Sigmoid colon (tissue), 7 donors: ENCODE measurements around the gene CACNA1D. TPM values are rescaled to one million over a fixed set of nuclear protein-coding genes. Genes with fewer than 3 reads are reported as not detected.
A peak's percentile ranks its signal among the peaks of the same experiment; 100 is the strongest.

ENCODE experiments used
- DNase-seq: peaks from one replicate; pipeline ENCODE4 v3.0.0-alpha.2; 2019
- H3K27ac ChIP-seq, 4 donors: fragments of 200-600 bp; sonication (generic); one replicate each; pipeline ENCODE4 v1.5.1; 2016 to 2019; ENCODE audit warnings: mild to moderate bottlenecking in 1 of 4
- H3K27me3 ChIP-seq, 3 donors: fragments of 200-600 bp; sonication (generic); one replicate each; pipeline ENCODE4 v1.5.1; 2019; ENCODE audit warnings: mild to moderate bottlenecking in 1 of 3
- H3K36me3 ChIP-seq, 4 donors: fragments of 200-600 bp; sonication (generic); one replicate each; pipeline ENCODE4 v1.5.1; 2016 to 2019
- H3K4me1 ChIP-seq, 4 donors: fragments of 200-600 bp; sonication (generic); one replicate each; pipeline ENCODE4 v1.5.1; 2017 to 2019
- H3K4me3 ChIP-seq, 4 donors: fragments of 200-600 bp; sonication (generic); one replicate each; pipeline ENCODE4 v1.5.1; 2017 to 2019; ENCODE audit warnings: mild to moderate bottlenecking in 2 of 4, moderate library complexity in 1 of 4
- H3K9me3 ChIP-seq, 4 donors: fragments of 200-600 bp in 3 of 4; sonication (generic) in 3 of 4; one replicate each; pipeline versions ENCODE4 v1.5.1 to v1.6.1; 2013 to 2019
- CTCF ChIP-seq, 4 experiments: fragments of 450-650 bp in 3 of 4; fragments of 200-600 bp in 1 of 4; IDR thresholded peaks; one replicate each; pipeline ENCODE4 v1.5.1; 2016 to 2019; ENCODE audit warnings: antibody characterized with exemption in 4 of 4, mild to moderate bottlenecking in 3 of 4, moderate library complexity in 2 of 4
- EP300 ChIP-seq, 4 donors: sonication (generic); formaldehyde crosslinking; IDR thresholded peaks; one replicate each; pipeline ENCODE4 v1.6.1; 2017; ENCODE audit warnings: antibody characterized with exemption in 4 of 4
- POLR2A ChIP-seq, 2 donors: fragments of 450-650 bp; IDR thresholded peaks; one replicate each; pipeline ENCODE4 v1.6.1; 2016; ENCODE audit warnings: antibody characterized with exemption in 2 of 2, mild to moderate bottlenecking in 2 of 2, moderate library complexity in 2 of 2
- POLR2AphosphoS5 ChIP-seq, 4 donors: sonication (generic); formaldehyde crosslinking; IDR thresholded peaks; one replicate each; pipeline ENCODE4 v1.6.1; 2017; ENCODE audit warnings: antibody characterized with exemption in 4 of 4
- WGBS, 2 donors: extraction: QIAGEN DNeasy Blood & Tissue Kit; methylation state at CpG; one replicate each; pipeline ENCODE4 v1.1.7; 2013; 5-methylcytosine and 5-hydroxymethylcytosine counted together
- intact Hi-C: fragments of 100-400 bp; cut with DNase I; formaldehyde crosslinking; loops from one replicate; pipeline ENCODE4 v1.15.1; 2023
- polyA plus RNA-seq, 3 donors: library from polyadenylated mRNA; stranded (reverse); fragments of 200-250 nt; gene quantifications; one replicate each; pipeline ENCODE4 v1.2.3, GENCODE V29; 2013
- total RNA-seq, 4 donors: library from RNA; depleted of rRNA; stranded (reverse); fragments of >200 nt; gene quantifications; one replicate each; pipeline ENCODE4 v1.1.0, GENCODE V29; 2016
- donor health status: healthy with polysubstance abuse.
- donor health status: Bipolar disorder and iron deficiency.
- donor health status: healthy.

CACNA1D gene
- total and polyA plus RNA-seq, 7 donors, result 1.2 to 9.7 (median 4.8) TPM

GRCh38 chr3:53850895-53851294 lies 356.5 kb downstream of the CACNA1D start:
- WGBS, 2 donors, result 59 to 71% methylated on average over 5 of the region's 5 CpGs
- intact Hi-C loops, result no loop called here
- DNase-seq, result no peak
- H3K36me3 ChIP-seq, result no peaks in the 10 kb centered on the region
- no peak for TF ChIP-seq POLR2A (IDR thresholded peaks at IDR 0.05)
- TF ChIP-seq CTCF (IDR thresholded peaks at IDR 0.05), result no peak
- no peak for TF ChIP-seq EP300 (IDR thresholded peaks at IDR 0.05)
- no peak for TF ChIP-seq POLR2AphosphoS5 (IDR thresholded peaks at IDR 0.05)
- peaks cover 0 to 10% (median 8%) of the 10 kb centered on the region in 4 donors for H3K4me1 ChIP-seq
- H3K4me3 ChIP-seq, result no peak overlapping the region
- no peaks in the 10 kb centered on the region for H3K9me3 ChIP-seq
- peaks cover 4 to 40% (median 30%) of the 10 kb centered on the region in 3 donors for H3K27me3 ChIP-seq
- H3K27ac ChIP-seq, result no peak overlapping the region

- Histone ChIP-seq H3K4me3 (no peak overlapping the region), H3K4me1 (peaks cover 0 to 8% (median 0%) of the 10 kb centered on the region in 4 donors), H3K36me3 (peaks cover 0 to 24% (median 4%) of the 10 kb centered on the region in 4 donors), H3K27ac (no peak overlapping the region), H3K9me3 (no peaks in the 10 kb centered on the region), H3K27me3 (no peaks in the 10 kb centered on the region)
- no peak for DNase-seq
- 62 to 75% methylated on average over 7 of the region's 7 CpGs for WGBS, 2 donors
- intact Hi-C loops, result no loop called here
- TF ChIP-seq CTCF (IDR thresholded peaks at IDR 0.05), result no peak
- TF ChIP-seq POLR2A (IDR thresholded peaks at IDR 0.05), result no peak
- no peak for TF ChIP-seq POLR2AphosphoS5 (IDR thresholded peaks at IDR 0.05)
Observed at GRCh38 chr3:53856964-53857363, 362.6 kb downstream of the CACNA1D start.

- DNase-seq, result no peak
- intact Hi-C loops, result no loop called here
- TF ChIP-seq POLR2A (IDR thresholded peaks at IDR 0.05) (no peak), EP300 (IDR thresholded peaks at IDR 0.05) (no peak), CTCF (IDR thresholded peaks at IDR 0.05) (no peak), POLR2AphosphoS5 (IDR thresholded peaks at IDR 0.05) (no peak)
- H3K27me3 ChIP-seq, result no peaks in the 10 kb centered on the region
- H3K36me3 ChIP-seq, result peaks cover 0 to 36% (median 6%) of the 10 kb centered on the region in 4 donors
- peaks cover 0 to 8% (median 0%) of the 10 kb centered on the region in 4 donors for H3K4me1 ChIP-seq
- WGBS, 2 donors, result 77 to 90% methylated on average over 7 of the region's 7 CpGs
- H3K27ac ChIP-seq, result peak overlapping the region in 1 of 4 donors; percentile 20
- no peak overlapping the region for H3K4me3 ChIP-seq
- H3K9me3 ChIP-seq, result no peaks in the 10 kb centered on the region
Observed at GRCh38 chr3:53858096-53858741, 363.8 kb downstream of the CACNA1D start.

- 74 to 90% methylated on average over 6 of the region's 6 CpGs for WGBS, 2 donors
- no peak overlapping the region for H3K4me3 ChIP-seq
- no peaks in the 10 kb centered on the region for H3K9me3 ChIP-seq
- no peaks in the 10 kb centered on the region for H3K27me3 ChIP-seq
- no peak for DNase-seq
- peak overlapping the region in 2 of 4 donors; percentile 6 to 25 for H3K27ac ChIP-seq
- peaks cover 0 to 8% (median 0%) of the 10 kb centered on the region in 4 donors for H3K4me1 ChIP-seq
- TF ChIP-seq POLR2AphosphoS5 (IDR thresholded peaks at IDR 0.05), result peak in 1 of 4 donors; percentile 50
- no peak for TF ChIP-seq EP300 (IDR thresholded peaks at IDR 0.05)
- H3K36me3 ChIP-seq, result peaks cover 0 to 45% (median 6%) of the 10 kb centered on the region in 4 donors
- intact Hi-C loops, result no loop called here
Observed at GRCh38 chr3:53859178-53859577, 364.8 kb downstream of the CACNA1D start.

GRCh38 chr3:53860196-53860595 lies 365.8 kb downstream of the CACNA1D start:
- TF ChIP-seq CTCF (IDR thresholded peaks at IDR 0.05), result no peak
- no peak overlapping the region for H3K4me3 ChIP-seq
- no peaks in the 10 kb centered on the region for H3K27me3 ChIP-seq
- H3K36me3 ChIP-seq, result peaks cover 0 to 55% (median 12%) of the 10 kb centered on the region in 4 donors
- no peak overlapping the region for H3K27ac ChIP-seq
- intact Hi-C loops, result no loop called here
- peaks cover 0 to 8% (median 0%) of the 10 kb centered on the region in 4 donors for H3K4me1 ChIP-seq
- DNase-seq, result no peak
- 84 to 89% methylated on average over 4 of the region's 4 CpGs for WGBS, 2 donors
- no peaks in the 10 kb centered on the region for H3K9me3 ChIP-seq
